Activated naive CD4-positive, alpha-beta T cell treated with anti-CD3 and anti-CD28 coated beads, Interleukin-2, amount 50 U/mL, for 16 hours (primary cell): ENCODE measurements around the gene CACNA1C.
"Not testable (repeated sequence)": the region's sequence is repeated elsewhere in the genome, so short reads cannot be mapped to it uniquely, and the experiment has no call there.

Experiments used
- DNase-seq: peaks from one replicate; pipeline ENCODE4 v3.0.0-alpha.2; 2020

Gene CACNA1C

GRCh38 chr12:2076728-2077127, 23.9 kb downstream of the CACNA1C start:
- no peak for DNase-seq

GRCh38 chr12:2080604-2081003, 27.8 kb downstream of the CACNA1C start:
- DNase-seq = no peak

DNA sequence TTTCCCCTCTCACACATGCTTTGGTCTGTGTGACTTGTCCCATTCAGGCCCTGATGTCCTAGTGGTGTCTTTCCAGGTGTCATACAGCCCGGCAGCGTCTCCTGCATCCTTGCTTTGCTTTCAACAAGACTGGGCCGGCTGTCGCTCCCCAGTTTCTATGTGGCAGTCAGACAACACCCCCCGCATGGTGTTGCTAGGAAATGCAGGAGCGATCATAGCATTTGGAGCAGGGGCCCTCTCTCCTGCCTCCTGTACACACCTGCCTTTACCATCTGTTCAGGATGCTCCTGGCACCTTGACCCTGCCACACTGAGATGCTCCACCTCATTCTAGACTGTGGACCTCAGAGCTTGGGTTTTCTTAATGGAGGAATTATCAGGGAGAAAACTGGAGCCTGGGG, 29.5 kb downstream of the CACNA1C start:
- DNase-seq = no peak

DNA sequence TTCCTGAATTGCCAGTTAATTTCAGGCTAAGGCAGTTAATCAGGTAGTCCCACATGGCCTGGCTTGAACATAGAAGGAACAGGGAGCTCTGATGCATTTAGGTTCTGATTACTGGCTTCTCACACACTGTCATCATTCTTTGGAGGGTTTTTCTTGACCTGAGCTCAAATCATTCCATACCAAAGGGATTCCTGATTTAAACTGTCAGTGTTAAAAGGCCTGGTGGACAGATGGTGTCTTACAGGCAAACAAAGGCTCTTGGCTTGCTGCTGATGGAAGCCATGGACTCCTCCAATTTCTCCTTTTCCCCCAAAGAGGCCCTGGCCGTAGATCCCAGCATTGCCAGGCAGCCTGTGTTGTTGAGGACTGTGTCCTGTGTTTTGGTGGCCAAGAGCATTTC, 30.2 kb downstream of the CACNA1C start:
- DNase-seq = no peak

DNA sequence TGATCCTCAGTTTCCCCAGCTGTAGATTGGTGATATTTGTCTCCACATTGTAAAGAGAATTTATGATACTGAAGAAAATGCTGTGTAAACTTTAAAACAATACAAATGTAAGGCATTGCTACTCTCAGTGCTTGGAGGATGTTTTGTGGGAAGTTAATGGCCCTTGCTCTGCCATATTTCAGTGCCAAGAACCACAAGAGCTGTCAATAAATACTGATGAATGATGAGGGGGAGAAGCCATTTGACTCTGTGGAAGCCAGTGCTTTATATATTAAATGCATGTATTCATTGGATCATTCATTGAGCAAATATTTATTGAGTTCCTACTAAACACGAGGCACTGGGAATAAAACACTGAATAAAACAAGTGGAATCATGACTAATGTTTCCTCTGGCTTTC, 30.8 kb downstream of the CACNA1C start:
- no peak for DNase-seq

GRCh38 chr12:2084553-2085296, 31.9 kb downstream of the CACNA1C start:
- DNase-seq = no peak

GRCh38 chr12:2092354-2092753, 39.6 kb downstream of the CACNA1C start:
- DNase-seq = no peak

DNA sequence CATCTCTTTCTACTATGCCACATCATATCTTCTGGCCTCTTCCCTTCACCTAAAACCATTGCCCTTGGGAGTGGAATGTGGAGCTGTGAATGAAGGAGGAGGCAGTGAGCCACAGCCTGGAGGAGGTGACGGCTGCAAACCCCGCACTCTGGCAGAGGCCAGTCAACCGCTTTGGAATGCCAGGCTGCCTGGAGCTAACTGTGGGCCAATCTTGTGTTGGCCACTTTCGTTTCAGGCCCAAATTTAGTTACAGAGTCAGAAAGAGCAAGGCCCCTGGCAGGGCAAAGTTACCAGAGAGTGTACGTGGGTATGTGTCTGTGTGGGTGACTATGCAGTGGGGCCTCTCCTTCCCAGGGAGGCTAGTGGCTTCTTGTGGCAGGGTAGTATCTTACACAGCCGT, 40.1 kb downstream of the CACNA1C start:
- DNase-seq = no peak

DNA sequence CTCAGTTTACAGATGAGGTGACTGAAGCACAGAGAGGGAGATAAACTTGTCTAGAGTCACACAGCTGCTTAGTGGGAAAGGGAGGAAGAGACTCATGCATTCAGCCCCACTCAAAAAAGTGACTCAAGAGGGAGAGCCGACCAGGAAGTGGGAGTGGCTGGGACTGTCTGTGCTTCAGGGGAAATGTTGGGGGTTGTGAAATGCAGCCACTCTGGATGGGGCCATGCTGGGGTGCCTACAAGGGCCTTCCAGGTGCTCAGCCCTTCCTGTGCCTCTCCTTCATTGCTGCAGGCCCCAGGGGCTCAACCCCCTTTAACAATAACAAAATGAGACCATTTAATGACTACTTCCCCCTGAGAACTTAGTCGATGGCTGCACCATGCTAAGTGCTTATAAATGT, 41.8 kb downstream of the CACNA1C start:
- DNase-seq = no peak

DNA sequence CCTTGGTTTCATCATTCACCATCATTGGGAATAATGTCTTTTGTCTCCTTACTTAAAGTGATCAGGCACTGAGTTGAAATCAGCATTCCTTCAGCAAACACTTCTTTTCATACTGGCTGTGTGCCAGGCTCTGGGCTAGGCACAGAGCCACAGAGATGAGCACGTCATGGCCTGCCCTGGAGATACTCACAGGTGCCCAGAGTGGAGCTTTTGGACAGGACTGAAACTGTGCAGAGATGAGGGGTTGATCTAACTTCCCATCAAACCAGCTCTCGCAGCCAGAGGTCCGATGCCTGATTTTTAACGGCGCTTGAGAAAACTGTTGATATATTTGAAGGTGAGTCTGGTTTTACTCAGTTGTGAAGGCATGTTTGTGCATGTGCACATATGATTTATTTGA, 43.1 kb downstream of the CACNA1C start:
- no peak for DNase-seq

- no peak for DNase-seq
Measured at GRCh38 chr12:2097617-2098016, 44.8 kb downstream of the CACNA1C start.

DNA sequence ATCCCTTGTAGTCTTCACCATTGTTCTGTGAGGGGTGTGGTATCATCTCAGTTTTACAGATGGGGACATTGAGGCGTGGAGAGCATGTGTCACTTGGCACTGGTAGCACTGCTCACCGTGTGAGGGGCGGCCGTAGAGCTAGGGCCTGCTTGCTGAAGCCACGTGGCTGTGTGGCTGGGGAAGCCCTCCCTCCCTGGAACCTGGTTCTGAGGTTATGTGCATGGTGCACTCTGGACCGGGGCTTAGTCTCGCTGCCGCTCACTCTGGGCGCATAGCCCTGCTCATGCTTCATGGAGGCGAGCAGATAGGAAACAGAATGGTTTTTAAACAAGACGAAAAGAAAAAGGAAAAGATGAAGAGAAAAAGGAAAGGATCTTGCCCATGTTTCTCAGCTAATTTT, 46.1 kb downstream of the CACNA1C start:
- DNase-seq = no peak

- DNase-seq = no peak
Measured at GRCh38 chr12:2099595-2099994, 46.8 kb downstream of the CACNA1C start.

DNA sequence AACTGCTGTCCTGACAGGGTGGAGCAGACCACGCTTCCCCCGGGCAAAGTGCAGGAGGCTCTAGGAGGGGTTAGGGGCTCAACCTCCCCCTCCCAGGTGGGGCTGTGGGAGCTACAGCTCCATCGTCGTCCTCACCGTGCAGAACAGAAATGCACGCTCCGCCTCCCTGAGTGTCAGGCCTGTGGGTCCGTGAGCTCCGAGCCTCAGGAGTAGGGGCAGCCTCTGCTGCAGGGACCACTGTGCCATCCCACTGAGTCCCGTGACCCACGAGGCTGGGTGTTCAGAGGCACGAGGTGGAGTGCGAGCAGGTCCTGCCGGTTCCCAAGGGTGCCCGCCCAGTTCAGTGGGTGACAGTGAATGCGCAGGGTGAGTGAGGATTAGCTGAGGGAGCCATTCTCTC, 48.6 kb downstream of the CACNA1C start:
- DNase-seq = no peak

DNA sequence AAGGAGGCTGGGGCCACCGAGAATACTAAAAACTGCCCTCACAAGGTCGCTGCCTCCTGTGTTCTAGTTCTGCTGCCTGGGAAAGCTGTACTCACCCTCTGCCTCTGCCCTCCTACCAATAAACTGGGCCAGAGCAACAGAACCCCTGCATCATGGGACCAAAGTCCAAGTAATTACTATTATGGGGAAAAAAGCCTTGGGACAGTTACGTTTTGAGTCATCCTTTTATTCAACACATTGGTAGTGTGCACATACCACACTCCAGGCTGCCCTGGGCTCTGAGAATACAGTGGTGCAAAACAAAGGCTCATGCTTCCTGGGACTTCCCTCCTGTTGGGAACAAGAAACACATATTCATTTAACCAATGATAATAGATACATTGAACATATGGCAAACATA, 49.0 kb downstream of the CACNA1C start:
- DNase-seq = no peak

DNA sequence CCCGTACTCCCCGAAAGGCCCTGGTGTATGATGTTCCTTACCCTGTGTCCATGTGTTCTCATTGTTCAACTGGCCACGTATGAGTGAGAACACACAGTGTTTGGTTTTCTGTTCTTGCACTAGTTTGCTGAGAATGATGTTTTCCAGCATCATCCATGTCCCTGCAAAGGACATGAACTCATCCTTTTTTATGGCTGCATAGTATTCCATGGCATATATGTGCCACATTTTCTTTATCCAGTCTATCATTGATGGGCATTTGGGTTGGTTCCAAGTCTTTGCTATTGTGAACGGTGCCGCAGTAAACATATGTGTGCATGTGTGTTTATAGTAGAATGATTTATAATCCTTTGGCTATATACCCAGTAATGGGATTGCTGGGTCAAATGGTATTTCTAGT, 49.9 kb downstream of the CACNA1C start:
- not testable (repeated sequence) for DNase-seq

DNA sequence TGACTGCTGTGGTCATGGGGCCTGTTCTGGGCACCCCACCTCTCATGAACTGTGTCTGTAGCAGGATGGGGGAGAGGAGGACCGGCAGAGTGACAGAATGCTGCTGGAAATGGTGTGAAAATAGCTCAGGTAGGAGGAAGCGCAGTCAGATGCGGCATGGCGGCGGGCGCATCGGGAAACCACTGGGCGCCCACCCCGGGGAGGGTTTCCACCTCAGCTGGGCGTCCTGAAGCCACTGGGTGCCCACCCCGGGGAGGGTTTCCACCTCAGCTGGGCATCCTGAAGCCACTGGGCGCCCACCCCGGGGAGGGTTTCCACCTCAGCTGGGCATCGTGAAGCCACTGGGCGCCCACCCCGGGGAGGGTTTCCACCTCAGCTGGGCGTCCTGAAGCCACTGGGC, 52.6 kb downstream of the CACNA1C start:
- not testable (repeated sequence) for DNase-seq

GRCh38 chr12:2108166-2108565, 55.4 kb downstream of the CACNA1C start:
- DNase-seq = no peak

- no peak for DNase-seq
Measured at GRCh38 chr12:2108975-2109671, 56.3 kb downstream of the CACNA1C start.

DNA sequence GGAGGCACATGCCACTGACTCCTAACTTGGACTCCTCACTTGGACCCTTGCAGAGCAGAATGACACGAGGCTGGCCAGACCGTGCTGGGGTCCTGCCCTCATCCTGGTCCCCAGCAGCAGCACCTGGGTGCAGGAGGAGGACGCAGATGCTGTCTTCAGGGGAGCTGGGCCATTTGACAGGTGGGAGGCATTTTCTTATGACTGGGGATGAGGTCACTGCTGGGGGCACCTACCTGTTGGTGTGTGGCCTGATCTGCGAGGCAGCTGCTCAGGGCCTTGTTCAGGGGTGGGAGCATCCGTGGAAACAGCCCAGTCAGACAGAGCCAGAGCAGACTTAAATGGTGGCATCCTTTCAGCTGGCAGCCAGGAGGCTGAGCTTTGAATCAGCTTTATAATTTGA, 57.3 kb downstream of the CACNA1C start:
- no peak for DNase-seq

GRCh38 chr12:2110849-2111566, 58.2 kb downstream of the CACNA1C start:
- DNase-seq = no peak

DNA sequence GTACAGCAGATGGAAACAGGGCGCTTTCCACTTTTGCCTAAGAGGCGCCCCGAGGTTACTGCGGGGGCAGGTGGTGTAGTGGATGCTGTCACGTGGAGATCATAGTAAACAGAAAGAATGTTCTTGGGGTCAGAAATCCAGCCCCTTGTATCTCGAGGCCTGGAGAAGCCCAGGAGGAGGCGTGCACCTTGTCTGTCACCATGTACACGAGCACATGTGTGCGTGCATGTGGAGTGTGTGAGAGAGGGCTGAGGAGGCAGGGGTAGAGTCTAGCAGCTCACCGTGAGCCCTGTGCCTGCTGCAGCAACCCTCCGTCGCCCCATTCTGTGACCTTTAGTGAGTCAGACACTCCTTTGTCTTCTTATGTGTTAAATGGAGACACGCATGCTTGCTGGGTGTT, 59.0 kb downstream of the CACNA1C start:
- DNase-seq = no peak

DNA sequence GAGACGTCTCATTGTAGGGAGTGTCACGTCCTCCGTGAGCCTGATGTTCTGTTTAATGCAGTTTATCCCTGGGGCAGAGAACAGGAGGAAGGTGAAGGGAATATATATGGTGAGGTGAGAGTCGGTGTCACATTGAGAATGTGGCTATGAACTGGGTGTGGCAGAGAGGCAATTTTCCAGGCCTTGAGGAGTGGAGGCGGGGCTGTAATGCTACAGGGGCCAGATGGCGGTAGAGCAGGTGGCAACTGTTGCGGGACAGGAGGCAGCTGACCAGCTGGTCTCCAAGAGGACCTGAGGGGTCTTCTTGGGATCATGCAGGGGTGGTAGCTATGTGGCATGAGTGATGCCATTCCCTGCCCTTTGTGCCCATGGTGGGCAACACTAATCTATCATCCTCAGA, 59.6 kb downstream of the CACNA1C start:
- no peak for DNase-seq
